Cardiac muscle cell (in vitro differentiated cells and primary cell): ENCODE results near the gene TLL2. TPM values are rescaled to one million over a fixed set of nuclear protein-coding genes. Genes with fewer than 3 reads are reported as not detected.

ENCODE experiments used
- DNase-seq, 2 donors: peaks; one replicate each; pipeline versions ENCODE4 v3.0.0 to v3.0.0-alpha.2; 2010 to 2017; ENCODE audit warnings: low read depth in 1 of 2, low spot score in 1 of 2
- H3K27ac ChIP-seq: fragments of 200-600 bp; sonication (generic); 2 replicates; pipeline ENCODE4 v1.5.1; 2016
- H3K27me3 ChIP-seq: fragments of 200-600 bp; sonication (generic); 2 replicates; pipeline ENCODE4 v1.6.0; 2016; ENCODE audit warnings: control low read depth
- H3K36me3 ChIP-seq: fragments of 200-600 bp; sonication (generic); 2 replicates; pipeline ENCODE4 v1.5.1; 2016; ENCODE audit warnings: control low read depth
- H3K4me1 ChIP-seq: fragments of 200-600 bp; sonication (generic); 2 replicates; pipeline ENCODE4 v1.8.1; 2017; ENCODE audit warnings: low read depth, mild to moderate bottlenecking, mixed run types
- H3K4me3 ChIP-seq: fragments of 200-600 bp; sonication (generic); 2 replicates; pipeline ENCODE4 v1.5.1; 2016; ENCODE audit warnings: mild to moderate bottlenecking
- H3K9me3 ChIP-seq: fragments of 200-600 bp; sonication (generic); 2 replicates; pipeline ENCODE4 v1.5.1; 2017; ENCODE audit warnings: low read depth, mild to moderate bottlenecking, control low read depth
- CTCF ChIP-seq: IDR thresholded peaks from 2 replicates; pipeline ENCODE4 v1.5.1; 2012; ENCODE audit warnings: low read depth, mild to moderate bottlenecking, low read length
- polyA plus RNA-seq: library from polyadenylated mRNA; unstranded; fragments of >200 nt; fragmentation: Nextera tagmentation; extraction: Ambion mirVana; gene quantifications from 2 replicates; pipeline ENCODE4 v1.2.1, GENCODE V29; 2016
- total RNA-seq: library from RNA; depleted of rRNA; stranded (reverse); fragments of >200 nt; gene quantifications from 2 replicates; pipeline ENCODE4 v1.2.3, GENCODE V29; 2016

The TLL2 gene
- total and polyA plus RNA-seq, 2 experiments from 2014 or later: 0.15 to 0.55 TPM

- H3K27ac ChIP-seq: no peak overlapping the region
- H3K27me3 ChIP-seq: no peaks in the 10 kb centered on the region
- H3K9me3 ChIP-seq: no peaks in the 10 kb centered on the region
- H3K4me3 ChIP-seq: no peak overlapping the region
- no peak for TF ChIP-seq CTCF
- DNase-seq: no peak
- H3K36me3 ChIP-seq: no peaks in the 10 kb centered on the region
- H3K4me1 ChIP-seq: peaks cover 10% of the 10 kb centered on the region
Measured at GRCh38 chr10:96339383-96339782, 174.3 kb downstream of the TLL2 start.

GRCh38 chr10:96338279-96338925, 175.3 kb downstream of the TLL2 start:
- no peak for DNase-seq
- Histone ChIP-seq H3K36me3 (no peaks in the 10 kb centered on the region), H3K27me3 (no peaks in the 10 kb centered on the region), H3K4me1 (peaks cover 10% of the 10 kb centered on the region), H3K9me3 (no peaks in the 10 kb centered on the region), H3K4me3 (no peak overlapping the region), H3K27ac (no peak overlapping the region)
- no peak for TF ChIP-seq CTCF

- Histone ChIP-seq H3K27me3 (no peaks in the 10 kb centered on the region), H3K27ac (no peak overlapping the region), H3K9me3 (no peaks in the 10 kb centered on the region), H3K4me1 (peaks cover 10% of the 10 kb centered on the region), H3K4me3 (no peak overlapping the region), H3K36me3 (no peaks in the 10 kb centered on the region)
- no peak for TF ChIP-seq CTCF
- DNase-seq: no peak
Measured at GRCh38 chr10:96337106-96337505, 176.6 kb downstream of the TLL2 start.

GRCh38 chr10:96334616-96335526, 178.9 kb downstream of the TLL2 start:
- Histone ChIP-seq H3K4me3 (no peak overlapping the region), H3K27ac (no peak overlapping the region), H3K27me3 (no peaks in the 10 kb centered on the region), H3K9me3 (no peaks in the 10 kb centered on the region), H3K4me1 (peaks cover 8% of the 10 kb centered on the region), H3K36me3 (no peaks in the 10 kb centered on the region)
- DNase-seq: peak; percentile 56 to 61
- peak; percentile 88 for TF ChIP-seq CTCF

- Histone ChIP-seq H3K9me3 (no peaks in the 10 kb centered on the region), H3K27me3 (no peaks in the 10 kb centered on the region), H3K27ac (no peak overlapping the region), H3K4me1 (no peaks in the 10 kb centered on the region), H3K36me3 (no peaks in the 10 kb centered on the region), H3K4me3 (no peak overlapping the region)
- no peak for DNase-seq
- TF ChIP-seq CTCF: no peak
Measured at GRCh38 chr10:96333101-96333500, 180.6 kb downstream of the TLL2 start.
